Panc1 (cell line): ENCODE measurements around the gene RRAS2. TPM values are rescaled to one million over a fixed set of nuclear protein-coding genes. Genes with fewer than 3 reads are reported as not detected.

Experiments used
- ATAC-seq: fragments of 200-7000 bp; cut with Tn5 transposase; 2 replicates; pipeline ENCODE4 v1.9.1; 2020; ENCODE audit warnings: mild to moderate bottlenecking, moderate library complexity
- BruUV-seq: library from RNA; stranded (reverse); fragments of 400-500 nt; replicated peaks from 2 replicates; lab custom pipeline; 2021; lab: Mats Ljungman, UMichigan
- CTCF ChIA-PET: fragments of 300-600 bp; sonication (Branson Sonifier 250); formaldehyde crosslinking; loops from one replicate; lab custom pipeline; 2022; ENCODE audit warnings: antibody characterized with exemption; lab: Charles Lee
- POLR2A ChIA-PET: fragments of 300-600 bp; sonication (Branson Sonifier 250); formaldehyde crosslinking; loops from one replicate; lab custom pipeline; 2022; ENCODE audit warnings: antibody characterized with exemption; lab: Charles Lee
- DNase-seq: peaks from one replicate; pipeline ENCODE4 v3.0.0-alpha.2; 2010; ENCODE audit warnings: low read depth, low spot score
- H3K27ac ChIP-seq: 2 replicates; pipeline ENCODE4 v1.5.1; 2011; ENCODE audit warnings: mild to moderate bottlenecking, low read length, inconsistent platforms
- H3K27me3 ChIP-seq: fragments of 200-500 bp; sonication (Bioruptor generic); 2 replicates; pipeline ENCODE4 v1.6.0; 2014; ENCODE audit warnings: low read length, inconsistent platforms; ENCODE audit not compliant: control insufficient read depth, insufficient read depth
- H3K36me3 ChIP-seq: fragments of 200-500 bp; sonication (Bioruptor generic); 2 replicates; pipeline ENCODE4 v1.5.1; 2014; ENCODE audit warnings: inconsistent platforms, mild to moderate bottlenecking, low read length, moderate library complexity; ENCODE audit not compliant: control insufficient read depth, insufficient read depth
- H3K4me1 ChIP-seq: 2 replicates; pipeline ENCODE4 v1.5.1; 2011; ENCODE audit warnings: inconsistent platforms, mild to moderate bottlenecking, low read length, moderate library complexity; ENCODE audit not compliant: control insufficient read depth, insufficient read depth
- H3K4me3 ChIP-seq, 2 experiments: 2 replicates each; pipeline ENCODE4 v1.5.1; 2011 to 2012; ENCODE audit warnings: low read depth in 2 of 2, low read length in 2 of 2, mild to moderate bottlenecking in 2 of 2, inconsistent platforms in 1 of 2, moderate library complexity in 1 of 2
- H3K9me3 ChIP-seq: fragments of 200-500 bp; sonication (Bioruptor generic); 2 replicates; pipeline ENCODE4 v1.5.1; 2014; ENCODE audit warnings: low read depth, mild to moderate bottlenecking, inconsistent platforms, low read length, moderate library complexity; ENCODE audit not compliant: control insufficient read depth, insufficient read depth
- POLR2AphosphoS5 ChIP-seq: IDR thresholded peaks from 2 replicates; pipeline ENCODE4 v1.6.1; 2012; ENCODE audit warnings: mild to moderate bottlenecking, low read depth, low read length, moderate library complexity
- SIN3A ChIP-seq: IDR thresholded peaks from 2 replicates; pipeline ENCODE4 v1.6.1; 2012; ENCODE audit warnings: low read depth, mild to moderate bottlenecking, low read length, moderate library complexity, borderline replicate concordance; ENCODE audit not compliant: insufficient read depth
- TCF7L2 ChIP-seq: IDR thresholded peaks from 2 replicates; pipeline ENCODE4 v1.6.1; 2011; ENCODE audit warnings: mild to moderate bottlenecking, low read depth, low read length, inconsistent platforms
- in situ Hi-C: cut with HindIII; loops from 2 replicates; pipeline ENCODE4 v1.10.0; 2016; ENCODE audit warnings: low sequenced_read_pairs, low pct_unique_long_range_greater_than_20kb
- intact Hi-C: fragments of 100-400 bp; cut with micrococcal nuclease; formaldehyde crosslinking; loops from one replicate; pipeline ENCODE4 v1.10.0; 2022; ENCODE audit not compliant: unreplicated experiment
- total RNA-seq: library from RNA; stranded (reverse); gene quantifications from one replicate; pipeline ENCODE4 v1.2.1, GENCODE V29; 2021; ENCODE audit not compliant: unreplicated experiment
- TF ChIP-seq, protein P1 (sequence below), 2 experiments: IDR thresholded peaks; 2 replicates each; pipeline ENCODE4 v1.6.1; 2011 to 2012; ENCODE audit warnings: low read depth in 2 of 2, control low read depth in 1 of 2, low read length in 1 of 2, mild to moderate bottlenecking in 1 of 2, moderate library complexity in 1 of 2; ENCODE audit not compliant: insufficient read depth in 1 of 2
- TF ChIP-seq, protein P2 (sequence below): fragments of 450-650 bp; IDR thresholded peaks from 2 replicates; pipeline ENCODE4 v1.5.1; 2017; ENCODE audit warnings: mild to moderate bottlenecking

Gene RRAS2
- total RNA-seq, 1 experiment from 2014 or later: 58.4 TPM

DNA sequence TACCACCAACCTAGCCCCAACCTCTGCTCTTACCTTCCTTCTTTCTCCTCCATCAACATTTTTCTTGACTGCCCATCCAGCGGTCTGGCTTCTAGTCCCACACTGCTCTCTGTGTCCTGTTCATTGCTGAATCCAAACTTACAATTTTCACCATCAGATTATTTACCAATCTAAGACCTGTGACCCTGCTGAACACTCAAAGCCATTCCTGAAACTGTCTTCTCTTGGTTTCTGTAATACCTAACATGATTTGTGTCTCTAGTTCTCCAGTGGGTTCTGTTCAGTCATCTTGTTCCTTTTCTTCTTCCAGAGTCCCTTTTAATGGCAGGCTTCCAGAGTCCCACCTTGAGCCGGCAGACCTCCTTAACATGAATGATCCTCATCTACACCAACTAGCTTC is 24.1 kb downstream of the RRAS2 start:
- POLR2A ChIA-PET: no interaction called here
- ATAC-seq: no peak
- TF ChIP-seq, protein P1, sequence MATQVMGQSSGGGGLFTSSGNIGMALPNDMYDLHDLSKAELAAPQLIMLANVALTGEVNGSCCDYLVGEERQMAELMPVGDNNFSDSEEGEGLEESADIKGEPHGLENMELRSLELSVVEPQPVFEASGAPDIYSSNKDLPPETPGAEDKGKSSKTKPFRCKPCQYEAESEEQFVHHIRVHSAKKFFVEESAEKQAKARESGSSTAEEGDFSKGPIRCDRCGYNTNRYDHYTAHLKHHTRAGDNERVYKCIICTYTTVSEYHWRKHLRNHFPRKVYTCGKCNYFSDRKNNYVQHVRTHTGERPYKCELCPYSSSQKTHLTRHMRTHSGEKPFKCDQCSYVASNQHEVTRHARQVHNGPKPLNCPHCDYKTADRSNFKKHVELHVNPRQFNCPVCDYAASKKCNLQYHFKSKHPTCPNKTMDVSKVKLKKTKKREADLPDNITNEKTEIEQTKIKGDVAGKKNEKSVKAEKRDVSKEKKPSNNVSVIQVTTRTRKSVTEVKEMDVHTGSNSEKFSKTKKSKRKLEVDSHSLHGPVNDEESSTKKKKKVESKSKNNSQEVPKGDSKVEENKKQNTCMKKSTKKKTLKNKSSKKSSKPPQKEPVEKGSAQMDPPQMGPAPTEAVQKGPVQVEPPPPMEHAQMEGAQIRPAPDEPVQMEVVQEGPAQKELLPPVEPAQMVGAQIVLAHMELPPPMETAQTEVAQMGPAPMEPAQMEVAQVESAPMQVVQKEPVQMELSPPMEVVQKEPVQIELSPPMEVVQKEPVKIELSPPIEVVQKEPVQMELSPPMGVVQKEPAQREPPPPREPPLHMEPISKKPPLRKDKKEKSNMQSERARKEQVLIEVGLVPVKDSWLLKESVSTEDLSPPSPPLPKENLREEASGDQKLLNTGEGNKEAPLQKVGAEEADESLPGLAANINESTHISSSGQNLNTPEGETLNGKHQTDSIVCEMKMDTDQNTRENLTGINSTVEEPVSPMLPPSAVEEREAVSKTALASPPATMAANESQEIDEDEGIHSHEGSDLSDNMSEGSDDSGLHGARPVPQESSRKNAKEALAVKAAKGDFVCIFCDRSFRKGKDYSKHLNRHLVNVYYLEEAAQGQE (IDR thresholded peaks at IDR 0.05; ENCODE audit: insufficient read depth in 1 of 2, low read depth in 2 of 2, low read length in 1 of 2): no peak
- TF ChIP-seq, protein P2, sequence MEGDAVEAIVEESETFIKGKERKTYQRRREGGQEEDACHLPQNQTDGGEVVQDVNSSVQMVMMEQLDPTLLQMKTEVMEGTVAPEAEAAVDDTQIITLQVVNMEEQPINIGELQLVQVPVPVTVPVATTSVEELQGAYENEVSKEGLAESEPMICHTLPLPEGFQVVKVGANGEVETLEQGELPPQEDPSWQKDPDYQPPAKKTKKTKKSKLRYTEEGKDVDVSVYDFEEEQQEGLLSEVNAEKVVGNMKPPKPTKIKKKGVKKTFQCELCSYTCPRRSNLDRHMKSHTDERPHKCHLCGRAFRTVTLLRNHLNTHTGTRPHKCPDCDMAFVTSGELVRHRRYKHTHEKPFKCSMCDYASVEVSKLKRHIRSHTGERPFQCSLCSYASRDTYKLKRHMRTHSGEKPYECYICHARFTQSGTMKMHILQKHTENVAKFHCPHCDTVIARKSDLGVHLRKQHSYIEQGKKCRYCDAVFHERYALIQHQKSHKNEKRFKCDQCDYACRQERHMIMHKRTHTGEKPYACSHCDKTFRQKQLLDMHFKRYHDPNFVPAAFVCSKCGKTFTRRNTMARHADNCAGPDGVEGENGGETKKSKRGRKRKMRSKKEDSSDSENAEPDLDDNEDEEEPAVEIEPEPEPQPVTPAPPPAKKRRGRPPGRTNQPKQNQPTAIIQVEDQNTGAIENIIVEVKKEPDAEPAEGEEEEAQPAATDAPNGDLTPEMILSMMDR: no peak

DNA sequence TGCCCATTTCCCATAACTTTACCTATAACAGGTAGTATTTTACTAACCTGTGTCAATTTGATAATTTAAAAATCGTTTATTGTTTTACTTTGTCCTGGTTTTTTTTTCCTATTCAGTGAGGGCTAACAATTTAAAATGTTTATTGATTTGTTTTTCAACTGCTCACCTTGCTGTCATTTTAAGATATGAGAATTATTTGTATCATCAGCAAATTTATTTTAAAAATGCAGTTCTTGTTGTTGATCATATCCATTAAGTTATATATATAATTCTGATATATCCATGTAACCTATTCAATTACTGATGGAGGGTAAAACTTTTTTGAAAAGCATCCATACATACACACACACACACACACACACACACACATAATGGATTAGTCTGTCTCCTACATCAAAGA is 24.8 kb downstream of the RRAS2 start:
- in situ Hi-C loops (no loop called here), intact Hi-C loops (no loop called here)
- H3K36me3 ChIP-seq: no peaks in the 10 kb centered on the region
- DNase-seq (no peak), ATAC-seq (no peak)
- no peak overlapping the region for H3K27ac ChIP-seq
- H3K27me3 ChIP-seq: no peaks in the 10 kb centered on the region
- CTCF ChIA-PET: no interaction called here
- POLR2A ChIA-PET: no interaction called here
- no peak overlapping the region for H3K4me3 ChIP-seq
- TF ChIP-seq, protein P2: no peak
- TF ChIP-seq TCF7L2: no peak
- TF ChIP-seq POLR2AphosphoS5: no peak
- TF ChIP-seq, protein P1 (IDR thresholded peaks at IDR 0.05; ENCODE audit: insufficient read depth in 1 of 2, low read depth in 2 of 2, low read length in 1 of 2): no peak
- TF ChIP-seq SIN3A: no peak
- TSS peak; percentile 19 for BruUV-seq
- peaks cover 18% of the 10 kb centered on the region for H3K9me3 ChIP-seq
- H3K4me1 ChIP-seq: no peaks in the 10 kb centered on the region

More for the DNA sequence above, 24.1 kb downstream of the RRAS2 start:
- no peak overlapping the region for H3K4me3 ChIP-seq
- intact Hi-C loops (no loop called here), in situ Hi-C loops (no loop called here)
- H3K27me3 ChIP-seq: no peaks in the 10 kb centered on the region
- no peak overlapping the region for H3K27ac ChIP-seq
- CTCF ChIA-PET: no interaction called here
- no peak for DNase-seq
- BruUV-seq: no TSS peak
- H3K4me1 ChIP-seq: no peaks in the 10 kb centered on the region
- peaks cover 18% of the 10 kb centered on the region for H3K9me3 ChIP-seq
- no peaks in the 10 kb centered on the region for H3K36me3 ChIP-seq
